ENCODE results near the gene FAM204A.

The FAM204A gene

GRCh38 chr10:118305730-118306129, 36.4 kb downstream of the FAM204A start:
- no peak overlapping the region for H3K4me2 ChIP-seq (ENCODE audit: insufficient read depth, low read length)
- no peaks in the 10 kb centered on the region for H3K79me2 ChIP-seq (ENCODE audit: insufficient read depth, low read length)
- no peak overlapping the region for H3K9ac ChIP-seq (ENCODE audit: low read depth, low read length)
- H3K4me1 ChIP-seq (ENCODE audit: insufficient read depth, low read length) = no peaks in the 10 kb centered on the region
- DNase-seq = no peak
- H2AFZ ChIP-seq (ENCODE audit: low read depth, low read length) = no peak overlapping the region
- no peaks in the 10 kb centered on the region for H3K27me3 ChIP-seq (ENCODE audit: insufficient read depth, low read length, poor library complexity)
- no peak overlapping the region for H3K4me3 ChIP-seq (ENCODE audit: low read depth in 1 of 2, low read length in 2 of 2)
- H3K9me3 ChIP-seq (ENCODE audit: insufficient read depth, low read length, severe bottlenecking) = no peaks in the 10 kb centered on the region
- ATAC-seq (ENCODE audit: insufficient read depth, low read depth) = no peak
- H3K27ac ChIP-seq (ENCODE audit: low read length) = no peak overlapping the region
- H3K36me3 ChIP-seq (ENCODE audit: insufficient read depth, low read length) = peaks cover 56% of the 10 kb centered on the region
- TF ChIP-seq EZH2 (IDR thresholded peaks at IDR 0.05; ENCODE audit: borderline replicate concordance, low read depth, low read length, severe bottlenecking) (no peak), CTCF (IDR thresholded peaks at IDR 0.05; ENCODE audit: borderline replicate concordance, extremely low read depth, low read length, poor library complexity, severe bottlenecking) (no peak)
- no peaks in the 10 kb centered on the region for H4K20me1 ChIP-seq (ENCODE audit: insufficient read depth, low read length)

GRCh38 chr10:118304521-118304920, 37.6 kb downstream of the FAM204A start:
- Histone ChIP-seq H3K27ac (ENCODE audit: low read length) (no peak overlapping the region), H3K9me3 (ENCODE audit: insufficient read depth, low read length, severe bottlenecking) (no peaks in the 10 kb centered on the region), H3K4me2 (ENCODE audit: insufficient read depth, low read length) (no peak overlapping the region), H2AFZ (ENCODE audit: low read depth, low read length) (no peak overlapping the region), H3K27me3 (ENCODE audit: insufficient read depth, low read length, poor library complexity) (no peaks in the 10 kb centered on the region), H4K20me1 (ENCODE audit: insufficient read depth, low read length) (no peaks in the 10 kb centered on the region), H3K4me3 (ENCODE audit: low read depth in 1 of 2, low read length in 2 of 2) (no peak overlapping the region), H3K36me3 (ENCODE audit: insufficient read depth, low read length) (peaks cover 44% of the 10 kb centered on the region), H3K4me1 (ENCODE audit: insufficient read depth, low read length) (no peaks in the 10 kb centered on the region), H3K79me2 (ENCODE audit: insufficient read depth, low read length) (no peaks in the 10 kb centered on the region), H3K9ac (ENCODE audit: low read depth, low read length) (no peak overlapping the region)
- DNase-seq (no peak), ATAC-seq (ENCODE audit: insufficient read depth, low read depth) (no peak)
- TF ChIP-seq CTCF (IDR thresholded peaks at IDR 0.05; ENCODE audit: borderline replicate concordance, extremely low read depth, low read length, poor library complexity, severe bottlenecking) (no peak), EZH2 (IDR thresholded peaks at IDR 0.05; ENCODE audit: borderline replicate concordance, low read depth, low read length, severe bottlenecking) (no peak)

- no peak overlapping the region for H3K4me2 ChIP-seq (ENCODE audit: insufficient read depth, low read length)
- TF ChIP-seq CTCF (IDR thresholded peaks at IDR 0.05; ENCODE audit: borderline replicate concordance, extremely low read depth, low read length, poor library complexity, severe bottlenecking) (no peak), EZH2 (IDR thresholded peaks at IDR 0.05; ENCODE audit: borderline replicate concordance, low read depth, low read length, severe bottlenecking) (no peak)
- ATAC-seq (ENCODE audit: insufficient read depth, low read depth) (no peak), DNase-seq (no peak)
- H3K4me3 ChIP-seq (ENCODE audit: low read depth in 1 of 2, low read length in 2 of 2) = no peak overlapping the region
- H4K20me1 ChIP-seq (ENCODE audit: insufficient read depth, low read length) = no peaks in the 10 kb centered on the region
- no peaks in the 10 kb centered on the region for H3K9me3 ChIP-seq (ENCODE audit: insufficient read depth, low read length, severe bottlenecking)
- peaks cover 18% of the 10 kb centered on the region for H3K36me3 ChIP-seq (ENCODE audit: insufficient read depth, low read length)
- no peaks in the 10 kb centered on the region for H3K27me3 ChIP-seq (ENCODE audit: insufficient read depth, low read length, poor library complexity)
- no peak overlapping the region for H3K9ac ChIP-seq (ENCODE audit: low read depth, low read length)
- H2AFZ ChIP-seq (ENCODE audit: low read depth, low read length) = no peak overlapping the region
- no peaks in the 10 kb centered on the region for H3K4me1 ChIP-seq (ENCODE audit: insufficient read depth, low read length)
- no peak overlapping the region for H3K27ac ChIP-seq (ENCODE audit: low read length)
- no peaks in the 10 kb centered on the region for H3K79me2 ChIP-seq (ENCODE audit: insufficient read depth, low read length)
These were observed 40.9 kb downstream of the FAM204A start for GRCh38 chr10:118301211-118301610.

- no peaks in the 10 kb centered on the region for H3K27me3 ChIP-seq (ENCODE audit: insufficient read depth, low read length, poor library complexity)
- H2AFZ ChIP-seq (ENCODE audit: low read depth, low read length) = no peak overlapping the region
- no peaks in the 10 kb centered on the region for H3K79me2 ChIP-seq (ENCODE audit: insufficient read depth, low read length)
- H3K36me3 ChIP-seq (ENCODE audit: insufficient read depth, low read length) = peaks cover 9% of the 10 kb centered on the region; the same call in 1 of the 2 replicates
- H3K4me3 ChIP-seq (ENCODE audit: low read depth in 1 of 2, low read length in 2 of 2) = no peak overlapping the region
- no peaks in the 10 kb centered on the region for H4K20me1 ChIP-seq (ENCODE audit: insufficient read depth, low read length)
- no peak for ATAC-seq (ENCODE audit: insufficient read depth, low read depth)
- no peak for DNase-seq
- no peak overlapping the region for H3K9ac ChIP-seq (ENCODE audit: low read depth, low read length)
- H3K27ac ChIP-seq (ENCODE audit: low read length) = no peak overlapping the region
- H3K4me2 ChIP-seq (ENCODE audit: insufficient read depth, low read length) = no peak overlapping the region
- no peak for TF ChIP-seq CTCF (IDR thresholded peaks at IDR 0.05; ENCODE audit: borderline replicate concordance, extremely low read depth, low read length, poor library complexity, severe bottlenecking)
- TF ChIP-seq EZH2 (IDR thresholded peaks at IDR 0.05; ENCODE audit: borderline replicate concordance, low read depth, low read length, severe bottlenecking) = no peak
- no peaks in the 10 kb centered on the region for H3K4me1 ChIP-seq (ENCODE audit: insufficient read depth, low read length)
- no peaks in the 10 kb centered on the region for H3K9me3 ChIP-seq (ENCODE audit: insufficient read depth, low read length, severe bottlenecking)
These were observed 41.8 kb downstream of the FAM204A start for GRCh38 chr10:118300320-118300719.
